Stomach (tissue), 4 donors: ENCODE data around the gene CA5A.

ENCODE experiments used
- EP300 ChIP-seq: sonication (generic); formaldehyde crosslinking; IDR thresholded peaks from one replicate; pipeline ENCODE4 v1.6.1; 2017; ENCODE audit warnings: antibody characterized with exemption
- POLR2A ChIP-seq, 4 donors: fragments of 450-650 bp; IDR thresholded peaks; one replicate each; pipeline ENCODE4 v1.6.1; 2016; ENCODE audit warnings: antibody characterized with exemption in 4 of 4, control low read depth in 2 of 4, mild to moderate bottlenecking in 1 of 4, moderate library complexity in 1 of 4
- POLR2AphosphoS5 ChIP-seq, 3 donors: sonication (generic); formaldehyde crosslinking; IDR thresholded peaks; one replicate each; pipeline ENCODE4 v1.6.1; 2016; ENCODE audit warnings: antibody characterized with exemption in 3 of 3
- TF ChIP-seq, protein P1 (sequence below), 7 experiments: fragments of 450-650 bp in 4 of 7; fragments of 200-600 bp in 3 of 7; sonication (generic) in 3 of 7; IDR thresholded peaks; one replicate each; pipeline ENCODE4 v1.5.1; 2016 to 2019; ENCODE audit warnings: antibody characterized with exemption in 7 of 7, control low read depth in 2 of 7, mild to moderate bottlenecking in 1 of 7

DNA sequence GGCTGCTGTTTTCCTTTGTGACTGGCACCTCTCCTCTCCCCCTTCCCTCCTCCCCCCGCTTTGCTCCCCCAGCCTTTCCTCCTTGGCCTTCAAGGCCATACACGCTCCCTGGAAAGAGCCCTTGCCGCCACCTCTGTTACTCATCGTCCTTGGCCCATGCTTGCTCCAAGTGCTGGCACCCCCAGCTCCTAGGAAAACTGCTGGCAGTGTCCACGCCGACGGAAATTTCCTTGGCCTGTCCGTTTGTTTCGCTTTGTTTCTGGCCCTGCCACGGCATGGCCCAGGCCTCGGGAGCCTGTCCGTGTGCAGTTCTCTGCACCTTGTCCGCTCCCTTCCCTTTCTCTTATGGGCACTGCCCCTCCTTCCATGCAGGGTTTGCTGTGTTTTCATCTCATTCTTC, 18.0 kb downstream of the CA5A start:
- TF ChIP-seq POLR2A (IDR thresholded peaks at IDR 0.05) (no peak), POLR2AphosphoS5 (IDR thresholded peaks at IDR 0.05) (no peak), EP300 (no peak)
- TF ChIP-seq, protein P1, sequence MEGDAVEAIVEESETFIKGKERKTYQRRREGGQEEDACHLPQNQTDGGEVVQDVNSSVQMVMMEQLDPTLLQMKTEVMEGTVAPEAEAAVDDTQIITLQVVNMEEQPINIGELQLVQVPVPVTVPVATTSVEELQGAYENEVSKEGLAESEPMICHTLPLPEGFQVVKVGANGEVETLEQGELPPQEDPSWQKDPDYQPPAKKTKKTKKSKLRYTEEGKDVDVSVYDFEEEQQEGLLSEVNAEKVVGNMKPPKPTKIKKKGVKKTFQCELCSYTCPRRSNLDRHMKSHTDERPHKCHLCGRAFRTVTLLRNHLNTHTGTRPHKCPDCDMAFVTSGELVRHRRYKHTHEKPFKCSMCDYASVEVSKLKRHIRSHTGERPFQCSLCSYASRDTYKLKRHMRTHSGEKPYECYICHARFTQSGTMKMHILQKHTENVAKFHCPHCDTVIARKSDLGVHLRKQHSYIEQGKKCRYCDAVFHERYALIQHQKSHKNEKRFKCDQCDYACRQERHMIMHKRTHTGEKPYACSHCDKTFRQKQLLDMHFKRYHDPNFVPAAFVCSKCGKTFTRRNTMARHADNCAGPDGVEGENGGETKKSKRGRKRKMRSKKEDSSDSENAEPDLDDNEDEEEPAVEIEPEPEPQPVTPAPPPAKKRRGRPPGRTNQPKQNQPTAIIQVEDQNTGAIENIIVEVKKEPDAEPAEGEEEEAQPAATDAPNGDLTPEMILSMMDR (IDR thresholded peaks at IDR 0.05): no peak
